Adrenal gland (tissue), 5 donors: Measurements from ENCODE around the gene RHBDL3.

Source experiments
- POLR2A ChIP-seq, 2 donors: fragments of 450-650 bp; IDR thresholded peaks; one replicate each; pipeline ENCODE4 v1.6.1; 2017; ENCODE audit warnings: antibody characterized with exemption in 2 of 2, mild to moderate bottlenecking in 2 of 2, moderate library complexity in 1 of 2
- TF ChIP-seq, protein P1 (sequence below), 6 experiments: fragments of 450-650 bp in 4 of 6; fragments of 200-600 bp in 2 of 6; sonication (generic) in 1 of 6; IDR thresholded peaks; 1 replicate in 5 of 6; 2 replicates in 1 of 6; pipeline versions ENCODE4 v1.5.1 to v1.8.0; 2016 to 2021; ENCODE audit warnings: antibody characterized with exemption in 6 of 6, mild to moderate bottlenecking in 2 of 6, moderate library complexity in 1 of 6
- donor health status: DM: no; HTN: no; CAD: no.

GRCh38 chr17:32311028-32311536 is 45.5 kb downstream of the RHBDL3 start:
- TF ChIP-seq, protein P1, sequence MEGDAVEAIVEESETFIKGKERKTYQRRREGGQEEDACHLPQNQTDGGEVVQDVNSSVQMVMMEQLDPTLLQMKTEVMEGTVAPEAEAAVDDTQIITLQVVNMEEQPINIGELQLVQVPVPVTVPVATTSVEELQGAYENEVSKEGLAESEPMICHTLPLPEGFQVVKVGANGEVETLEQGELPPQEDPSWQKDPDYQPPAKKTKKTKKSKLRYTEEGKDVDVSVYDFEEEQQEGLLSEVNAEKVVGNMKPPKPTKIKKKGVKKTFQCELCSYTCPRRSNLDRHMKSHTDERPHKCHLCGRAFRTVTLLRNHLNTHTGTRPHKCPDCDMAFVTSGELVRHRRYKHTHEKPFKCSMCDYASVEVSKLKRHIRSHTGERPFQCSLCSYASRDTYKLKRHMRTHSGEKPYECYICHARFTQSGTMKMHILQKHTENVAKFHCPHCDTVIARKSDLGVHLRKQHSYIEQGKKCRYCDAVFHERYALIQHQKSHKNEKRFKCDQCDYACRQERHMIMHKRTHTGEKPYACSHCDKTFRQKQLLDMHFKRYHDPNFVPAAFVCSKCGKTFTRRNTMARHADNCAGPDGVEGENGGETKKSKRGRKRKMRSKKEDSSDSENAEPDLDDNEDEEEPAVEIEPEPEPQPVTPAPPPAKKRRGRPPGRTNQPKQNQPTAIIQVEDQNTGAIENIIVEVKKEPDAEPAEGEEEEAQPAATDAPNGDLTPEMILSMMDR (IDR thresholded peaks at IDR 0.05), result no peak
- TF ChIP-seq POLR2A (IDR thresholded peaks at IDR 0.05), result no peak
